HCT116 (cell line): ENCODE data around the gene ACVRL1. TPM values are rescaled to one million over a fixed set of nuclear protein-coding genes. Genes with fewer than 3 reads are reported as not detected.

ENCODE experiments used
- ATAC-seq: fragments of 200-7000 bp; cut with Tn5 transposase; 2 replicates; pipeline ENCODE4 v1.9.1; 2020; ENCODE audit warnings: mild to moderate bottlenecking, moderate library complexity
- BruUV-seq: library from RNA; stranded (reverse); fragments of 400-500 nt; replicated peaks from 2 replicates; lab custom pipeline; 2021; lab: Mats Ljungman, UMichigan
- CTCF ChIA-PET: fragments of 300-600 bp; sonication (Branson Sonifier 250); formaldehyde crosslinking; loops from one replicate; lab custom pipeline; 2021; ENCODE audit warnings: antibody characterized with exemption; lab: Charles Lee
- POLR2A ChIA-PET: fragments of 300-600, 350-600 bp; sonication (Branson Sonifier 250); formaldehyde crosslinking; loops from one replicate; lab custom pipeline; 2021; ENCODE audit warnings: antibody characterized with exemption; lab: Charles Lee
- RAD21 ChIA-PET, 2 experiments: fragments of 300-600 bp; sonication (Branson Sonifier 250); formaldehyde crosslinking; loops; one replicate each; lab custom pipeline; 2023; ENCODE audit warnings: low total read pairs in 2 of 2; ENCODE audit not compliant: uncharacterized antibody in 2 of 2, unreplicated experiment in 2 of 2, low non-redundant PET in 1 of 2; lab: Charles Lee
- DNase-seq: peaks from one replicate; pipeline ENCODE4 v3.0.0-alpha.2; 2010; ENCODE audit warnings: low read depth, low spot score
- H2AFZ ChIP-seq: fragments of 200-600 bp; shearing (Covaris generic), sonication (generic); 2 replicates; pipeline ENCODE4 v1.6.1; 2017; ENCODE audit warnings: low read depth, mixed run types, mixed read lengths, antibody characterized with exemption, low read length; ENCODE audit not compliant: poor library complexity, severe bottlenecking
- H3K27ac ChIP-seq: 2 replicates; pipeline ENCODE4 v1.5.1; 2012; ENCODE audit warnings: low read depth, low read length
- H3K27me3 ChIP-seq: fragments of 200-600 bp; sonication (generic); 2 replicates; pipeline ENCODE4 v1.6.1; 2016; ENCODE audit warnings: mixed run types, low read length, mixed read lengths; ENCODE audit not compliant: insufficient read depth
- H3K36me3 ChIP-seq, 2 experiments: fragments of 200-500 bp in 1 of 2; fragments of 200-600 bp in 1 of 2; sonication (Bioruptor generic) in 1 of 2; sonication (generic) in 1 of 2; 2 replicates each; pipeline versions ENCODE4 v1.5.1 to v1.6.1; 2014 to 2016; ENCODE audit warnings: low read length in 2 of 2, inconsistent platforms in 1 of 2, mixed read lengths in 1 of 2, mixed run types in 1 of 2; ENCODE audit not compliant: insufficient read depth in 2 of 2, control insufficient read depth in 1 of 2
- H3K4me1 ChIP-seq, 2 experiments: fragments of 200-600 bp in 1 of 2; sonication (generic) in 1 of 2; 2 replicates each; pipeline versions ENCODE4 v1.5.1 to v1.6.1; 2012 to 2017; ENCODE audit warnings: low read length in 2 of 2, inconsistent platforms in 1 of 2, mild to moderate bottlenecking in 1 of 2, mixed read lengths in 1 of 2, mixed run types in 1 of 2, moderate library complexity in 1 of 2; ENCODE audit not compliant: insufficient read depth in 2 of 2, control insufficient read depth in 1 of 2
- H3K4me2 ChIP-seq: fragments of 200-600 bp; sonication (generic); 2 replicates; pipeline ENCODE4 v1.6.1; 2017; ENCODE audit warnings: mixed run types, low read length, mixed read lengths
- H3K4me3 ChIP-seq, 2 experiments: fragments of 200-600 bp in 1 of 2; sonication (generic) in 1 of 2; replicated peaks in 1 of 2; 2 replicates each; pipeline ENCODE4 v1.5.1; 2011 to 2016; ENCODE audit warnings: low read length in 2 of 2, control low read depth in 1 of 2, low read depth in 1 of 2, mild to moderate bottlenecking in 1 of 2, mixed read lengths in 1 of 2, mixed run types in 1 of 2
- H3K79me2 ChIP-seq: fragments of 200-600 bp; sonication (generic); 2 replicates; pipeline ENCODE4 v1.6.1; 2017; ENCODE audit warnings: mild to moderate bottlenecking, mixed run types, low read length, moderate library complexity, mixed read lengths; ENCODE audit not compliant: insufficient read depth
- H3K9ac ChIP-seq: fragments of 200-600 bp; sonication (generic); 2 replicates; pipeline ENCODE4 v1.6.1; 2016; ENCODE audit warnings: low read length, mixed read lengths
- H3K9me2 ChIP-seq: fragments of 200-600 bp; sonication (generic), shearing (Covaris generic); 2 replicates; pipeline ENCODE4 v1.6.1; 2017; ENCODE audit warnings: mixed run types, mild to moderate bottlenecking, moderate library complexity; ENCODE audit not compliant: insufficient read depth
- H3K9me3 ChIP-seq, 2 experiments: fragments of 200-500 bp in 1 of 2; fragments of 200-600 bp in 1 of 2; sonication (Bioruptor generic) in 1 of 2; sonication (generic) in 1 of 2; 2 replicates each; pipeline ENCODE4 v1.6.1; 2014 to 2017; ENCODE audit warnings: low read length in 2 of 2, mixed read lengths in 2 of 2, inconsistent platforms in 1 of 2, low read depth in 1 of 2, mild to moderate bottlenecking in 1 of 2, mixed run types in 1 of 2, moderate library complexity in 1 of 2; ENCODE audit not compliant: control insufficient read depth in 1 of 2, insufficient read depth in 1 of 2
- H4K20me1 ChIP-seq: fragments of 200-600 bp; sonication (generic), shearing (Covaris generic); 2 replicates; pipeline ENCODE4 v1.6.1; 2017; ENCODE audit warnings: mixed run types, mild to moderate bottlenecking, moderate library complexity; ENCODE audit not compliant: insufficient read depth
- CEBPB ChIP-seq: IDR thresholded peaks from 2 replicates; pipeline ENCODE4 v1.6.1; 2012; ENCODE audit warnings: low read depth
- ELF1 ChIP-seq: IDR thresholded peaks from 2 replicates; pipeline ENCODE4 v1.6.1; 2012; ENCODE audit warnings: low read depth, borderline replicate concordance
- EZH2 ChIP-seq: fragments of 200-600 bp; sonication (generic); IDR thresholded peaks from 2 replicates; pipeline ENCODE4 v1.6.1; 2017; ENCODE audit warnings: antibody characterized with exemption, mixed run types
- JUND ChIP-seq: IDR thresholded peaks from 2 replicates; pipeline ENCODE4 v1.6.1; 2012
- POLR2AphosphoS5 ChIP-seq: IDR thresholded peaks from 2 replicates; pipeline ENCODE4 v1.6.1; 2011; ENCODE audit warnings: mild to moderate bottlenecking, low read depth, low read length, moderate library complexity
- SIN3A ChIP-seq: IDR thresholded peaks from 2 replicates; pipeline ENCODE4 v1.6.1; 2012; ENCODE audit warnings: low read depth
- SP1 ChIP-seq: IDR thresholded peaks from 2 replicates; pipeline ENCODE4 v1.6.1; 2012; ENCODE audit warnings: low read depth
- SRF ChIP-seq: IDR thresholded peaks from 2 replicates; pipeline ENCODE4 v1.6.1; 2012; ENCODE audit warnings: low read depth
- YY1 ChIP-seq: IDR thresholded peaks from 2 replicates; pipeline ENCODE4 v1.6.1; 2011; ENCODE audit warnings: low read length, low read depth, moderate library complexity, mild to moderate bottlenecking; ENCODE audit not compliant: insufficient replicate concordance; ENCODE audit errors: extremely low read depth
- ZFX ChIP-seq: fragments of 450-650 bp; IDR thresholded peaks from 2 replicates; pipeline ENCODE4 v1.6.1; 2017
- intact Hi-C: fragments of 100-400 bp; cut with micrococcal nuclease; formaldehyde crosslinking; loops from 2 replicates; pipeline ENCODE4 v1.10.0; 2022
- total RNA-seq: library from RNA; stranded (reverse); gene quantifications from one replicate; pipeline ENCODE4 v1.2.1, GENCODE V29; 2021; ENCODE audit not compliant: unreplicated experiment
- TF ChIP-seq, protein P1 (sequence below), 3 experiments: fragments of 200-600 bp in 1 of 3; sonication (generic) in 1 of 3; IDR thresholded peaks in 2 of 3; conservative IDR thresholded peaks in 1 of 3; 2 replicates each; pipeline ENCODE4 v1.5.1; 2012 to 2017; ENCODE audit warnings: low read depth in 2 of 3, low read length in 2 of 3, antibody characterized with exemption in 1 of 3, borderline replicate concordance in 1 of 3, control low read depth in 1 of 3, mild to moderate bottlenecking in 1 of 3, mixed read lengths in 1 of 3, mixed run types in 1 of 3, moderate library complexity in 1 of 3; ENCODE audit not compliant: insufficient read depth in 1 of 3
- TF ChIP-seq, protein P2 (sequence below): IDR thresholded peaks from 2 replicates; pipeline ENCODE4 v1.6.1; 2012
- TF ChIP-seq, protein P3 (sequence below): IDR thresholded peaks from 2 replicates; pipeline ENCODE4 v1.6.1; 2012
- TF ChIP-seq, protein P4 (sequence below): IDR thresholded peaks from 2 replicates; pipeline ENCODE4 v1.6.1; 2012; ENCODE audit warnings: low read depth

The ACVRL1 gene
- total RNA-seq, 1 experiment from 2014 or later: 2.5 TPM

DNA sequence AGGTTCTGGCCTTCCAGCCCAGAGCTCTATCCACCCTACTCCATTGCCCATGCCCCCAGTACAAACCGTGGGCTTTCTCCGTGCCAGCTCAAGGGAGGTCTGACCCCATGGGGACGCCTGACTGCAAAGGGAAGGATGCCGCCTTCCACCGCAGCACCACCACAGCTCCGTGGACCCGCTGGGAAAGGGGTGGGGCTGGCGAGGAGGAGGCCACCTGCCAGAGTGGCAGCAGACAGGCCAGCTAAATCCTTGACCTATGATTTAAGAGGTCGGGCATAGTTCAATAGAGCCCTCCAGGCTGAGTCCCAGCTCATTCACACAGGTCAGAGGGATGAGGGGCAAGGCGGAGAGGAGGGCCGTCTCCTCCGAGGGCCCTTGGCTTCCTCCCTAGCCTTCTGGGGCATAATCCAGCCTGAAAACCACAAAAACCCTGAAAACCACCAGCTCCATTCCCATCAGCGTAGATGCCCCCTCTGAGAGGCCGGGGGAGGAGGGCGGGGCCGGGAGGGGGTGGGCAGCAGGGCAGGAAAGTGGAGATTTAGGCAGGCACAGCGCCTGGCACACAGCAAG, 43.9 kb upstream of the ACVRL1 start:
- BruUV-seq: no TSS peak
- CTCF ChIA-PET: no interaction called here

DNA sequence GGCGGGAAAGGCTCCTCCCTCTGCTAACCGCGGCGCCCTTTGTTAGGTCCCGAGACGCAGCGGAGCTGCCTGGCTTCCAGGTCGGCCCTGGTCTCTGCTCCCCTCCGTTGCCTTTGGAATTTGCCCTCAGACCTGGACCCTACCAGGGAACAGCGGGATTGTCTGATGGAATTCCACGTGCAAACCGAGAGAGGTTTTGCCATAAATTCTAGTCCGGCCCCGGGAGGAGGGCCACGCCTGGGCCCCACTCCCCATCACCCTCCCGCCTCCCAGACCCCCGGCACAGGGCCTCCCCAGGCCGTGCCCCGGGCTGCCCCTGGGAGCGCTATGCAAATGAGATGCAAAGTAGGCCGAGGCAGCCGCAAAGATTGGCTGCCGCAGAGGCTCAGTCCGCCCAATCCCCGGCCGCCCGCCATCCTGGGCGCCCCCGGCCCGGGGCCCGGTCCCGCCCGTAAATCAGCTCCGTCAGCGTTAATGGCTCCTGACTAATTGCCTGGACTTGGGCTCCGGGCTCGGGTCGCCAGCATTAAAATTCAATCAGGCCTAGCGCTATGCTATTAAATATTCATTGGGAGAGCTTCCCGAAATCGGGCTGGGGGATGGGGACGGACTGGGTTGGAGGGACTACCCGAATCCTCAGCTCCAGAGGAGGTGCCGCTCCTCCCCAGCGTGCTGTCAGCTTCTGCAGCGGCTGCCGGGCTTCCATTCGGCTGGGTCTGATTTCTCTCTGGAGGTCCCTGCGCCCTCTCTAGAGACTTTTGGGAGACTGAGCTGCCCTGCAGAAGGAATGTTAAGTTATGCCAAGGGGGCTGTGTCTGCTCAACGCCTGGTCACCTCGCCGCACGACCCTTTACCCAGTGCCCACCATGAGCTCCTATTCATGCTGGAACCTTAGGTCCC, 43.1 kb upstream of the ACVRL1 start:
- Histone ChIP-seq H3K4me3 (no peak overlapping the region), H3K9ac (no peak overlapping the region), H3K9me3 (no peaks in the 10 kb centered on the region), H3K9me2 (no peaks in the 10 kb centered on the region), H3K27me3 (no peaks in the 10 kb centered on the region), H3K4me2 (no peak overlapping the region), H2AFZ (no peak overlapping the region), H3K36me3 (no peaks in the 10 kb centered on the region), H3K4me1 (peaks cover 0 to 6% of the 10 kb centered on the region in 2 experiments; a peak in 1 of 4 replicates), H3K27ac (no peak overlapping the region), H3K79me2 (no peaks in the 10 kb centered on the region), H4K20me1 (no peaks in the 10 kb centered on the region)
- DNase-seq (no peak), ATAC-seq (no peak)
- no TSS peak for BruUV-seq
- POLR2A ChIA-PET: no interaction called here
- CTCF ChIA-PET: no interaction called here
- intact Hi-C loops: no loop called here
- RAD21 ChIA-PET: no interaction called here
- TF ChIP-seq SIN3A: no peak
- TF ChIP-seq, protein P1, sequence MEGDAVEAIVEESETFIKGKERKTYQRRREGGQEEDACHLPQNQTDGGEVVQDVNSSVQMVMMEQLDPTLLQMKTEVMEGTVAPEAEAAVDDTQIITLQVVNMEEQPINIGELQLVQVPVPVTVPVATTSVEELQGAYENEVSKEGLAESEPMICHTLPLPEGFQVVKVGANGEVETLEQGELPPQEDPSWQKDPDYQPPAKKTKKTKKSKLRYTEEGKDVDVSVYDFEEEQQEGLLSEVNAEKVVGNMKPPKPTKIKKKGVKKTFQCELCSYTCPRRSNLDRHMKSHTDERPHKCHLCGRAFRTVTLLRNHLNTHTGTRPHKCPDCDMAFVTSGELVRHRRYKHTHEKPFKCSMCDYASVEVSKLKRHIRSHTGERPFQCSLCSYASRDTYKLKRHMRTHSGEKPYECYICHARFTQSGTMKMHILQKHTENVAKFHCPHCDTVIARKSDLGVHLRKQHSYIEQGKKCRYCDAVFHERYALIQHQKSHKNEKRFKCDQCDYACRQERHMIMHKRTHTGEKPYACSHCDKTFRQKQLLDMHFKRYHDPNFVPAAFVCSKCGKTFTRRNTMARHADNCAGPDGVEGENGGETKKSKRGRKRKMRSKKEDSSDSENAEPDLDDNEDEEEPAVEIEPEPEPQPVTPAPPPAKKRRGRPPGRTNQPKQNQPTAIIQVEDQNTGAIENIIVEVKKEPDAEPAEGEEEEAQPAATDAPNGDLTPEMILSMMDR (IDR thresholded peaks at IDR 0.05 in 2 of 3, conservative IDR thresholded peaks at IDR 0.05 in 1 of 3; ENCODE audit: borderline replicate concordance in 1 of 3, insufficient read depth in 1 of 3, low read depth in 2 of 3, low read length in 2 of 3): no peak
- TF ChIP-seq, protein P2, sequence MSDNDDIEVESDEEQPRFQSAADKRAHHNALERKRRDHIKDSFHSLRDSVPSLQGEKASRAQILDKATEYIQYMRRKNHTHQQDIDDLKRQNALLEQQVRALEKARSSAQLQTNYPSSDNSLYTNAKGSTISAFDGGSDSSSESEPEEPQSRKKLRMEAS: no peak
- no peak for TF ChIP-seq POLR2AphosphoS5
- TF ChIP-seq, protein P3, sequence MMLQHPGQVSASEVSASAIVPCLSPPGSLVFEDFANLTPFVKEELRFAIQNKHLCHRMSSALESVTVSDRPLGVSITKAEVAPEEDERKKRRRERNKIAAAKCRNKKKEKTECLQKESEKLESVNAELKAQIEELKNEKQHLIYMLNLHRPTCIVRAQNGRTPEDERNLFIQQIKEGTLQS: no peak
- no peak for TF ChIP-seq JUND
- TF ChIP-seq EZH2: no peak
- TF ChIP-seq ELF1: no peak
- TF ChIP-seq CEBPB: no peak
- TF ChIP-seq, protein P4, sequence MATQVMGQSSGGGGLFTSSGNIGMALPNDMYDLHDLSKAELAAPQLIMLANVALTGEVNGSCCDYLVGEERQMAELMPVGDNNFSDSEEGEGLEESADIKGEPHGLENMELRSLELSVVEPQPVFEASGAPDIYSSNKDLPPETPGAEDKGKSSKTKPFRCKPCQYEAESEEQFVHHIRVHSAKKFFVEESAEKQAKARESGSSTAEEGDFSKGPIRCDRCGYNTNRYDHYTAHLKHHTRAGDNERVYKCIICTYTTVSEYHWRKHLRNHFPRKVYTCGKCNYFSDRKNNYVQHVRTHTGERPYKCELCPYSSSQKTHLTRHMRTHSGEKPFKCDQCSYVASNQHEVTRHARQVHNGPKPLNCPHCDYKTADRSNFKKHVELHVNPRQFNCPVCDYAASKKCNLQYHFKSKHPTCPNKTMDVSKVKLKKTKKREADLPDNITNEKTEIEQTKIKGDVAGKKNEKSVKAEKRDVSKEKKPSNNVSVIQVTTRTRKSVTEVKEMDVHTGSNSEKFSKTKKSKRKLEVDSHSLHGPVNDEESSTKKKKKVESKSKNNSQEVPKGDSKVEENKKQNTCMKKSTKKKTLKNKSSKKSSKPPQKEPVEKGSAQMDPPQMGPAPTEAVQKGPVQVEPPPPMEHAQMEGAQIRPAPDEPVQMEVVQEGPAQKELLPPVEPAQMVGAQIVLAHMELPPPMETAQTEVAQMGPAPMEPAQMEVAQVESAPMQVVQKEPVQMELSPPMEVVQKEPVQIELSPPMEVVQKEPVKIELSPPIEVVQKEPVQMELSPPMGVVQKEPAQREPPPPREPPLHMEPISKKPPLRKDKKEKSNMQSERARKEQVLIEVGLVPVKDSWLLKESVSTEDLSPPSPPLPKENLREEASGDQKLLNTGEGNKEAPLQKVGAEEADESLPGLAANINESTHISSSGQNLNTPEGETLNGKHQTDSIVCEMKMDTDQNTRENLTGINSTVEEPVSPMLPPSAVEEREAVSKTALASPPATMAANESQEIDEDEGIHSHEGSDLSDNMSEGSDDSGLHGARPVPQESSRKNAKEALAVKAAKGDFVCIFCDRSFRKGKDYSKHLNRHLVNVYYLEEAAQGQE: no peak

More for the DNA sequence above, 43.9 kb upstream of the ACVRL1 start:
- H3K4me2 ChIP-seq: no peak overlapping the region
- intact Hi-C loops: no loop called here
- H3K79me2 ChIP-seq: no peaks in the 10 kb centered on the region
- H3K4me3 ChIP-seq: no peak overlapping the region
- no peak for ATAC-seq
- POLR2A ChIA-PET: no interaction called here
- no peaks in the 10 kb centered on the region for H3K9me2 ChIP-seq
- no peak overlapping the region for H3K9ac ChIP-seq
- TF ChIP-seq CEBPB (no peak), SRF (no peak), ELF1 (no peak), EZH2 (no peak), YY1 (no peak), SP1 (no peak), ZFX (no peak)
- TF ChIP-seq, all 23 proteins: peak for 0
- peaks cover 0 to 6% of the 10 kb centered on the region in 2 experiments; a peak in 1 of 4 replicates for H3K4me1 ChIP-seq
- RAD21 ChIA-PET: no interaction called here
- no peaks in the 10 kb centered on the region for H4K20me1 ChIP-seq
- H3K9me3 ChIP-seq: no peaks in the 10 kb centered on the region
- no peaks in the 10 kb centered on the region for H3K27me3 ChIP-seq
- H3K36me3 ChIP-seq: no peaks in the 10 kb centered on the region
- no peak for DNase-seq
- H3K27ac ChIP-seq: no peak overlapping the region
- no peak overlapping the region for H2AFZ ChIP-seq
